ENCODE measurements around the gene HAT1.
"Not testable (repeated sequence)": the region's sequence is repeated elsewhere in the genome, so short reads cannot be mapped to it uniquely, and the experiment has no call there.

HAT1 gene, protein sequence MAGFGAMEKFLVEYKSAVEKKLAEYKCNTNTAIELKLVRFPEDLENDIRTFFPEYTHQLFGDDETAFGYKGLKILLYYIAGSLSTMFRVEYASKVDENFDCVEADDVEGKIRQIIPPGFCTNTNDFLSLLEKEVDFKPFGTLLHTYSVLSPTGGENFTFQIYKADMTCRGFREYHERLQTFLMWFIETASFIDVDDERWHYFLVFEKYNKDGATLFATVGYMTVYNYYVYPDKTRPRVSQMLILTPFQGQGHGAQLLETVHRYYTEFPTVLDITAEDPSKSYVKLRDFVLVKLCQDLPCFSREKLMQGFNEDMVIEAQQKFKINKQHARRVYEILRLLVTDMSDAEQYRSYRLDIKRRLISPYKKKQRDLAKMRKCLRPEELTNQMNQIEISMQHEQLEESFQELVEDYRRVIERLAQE

DNA sequence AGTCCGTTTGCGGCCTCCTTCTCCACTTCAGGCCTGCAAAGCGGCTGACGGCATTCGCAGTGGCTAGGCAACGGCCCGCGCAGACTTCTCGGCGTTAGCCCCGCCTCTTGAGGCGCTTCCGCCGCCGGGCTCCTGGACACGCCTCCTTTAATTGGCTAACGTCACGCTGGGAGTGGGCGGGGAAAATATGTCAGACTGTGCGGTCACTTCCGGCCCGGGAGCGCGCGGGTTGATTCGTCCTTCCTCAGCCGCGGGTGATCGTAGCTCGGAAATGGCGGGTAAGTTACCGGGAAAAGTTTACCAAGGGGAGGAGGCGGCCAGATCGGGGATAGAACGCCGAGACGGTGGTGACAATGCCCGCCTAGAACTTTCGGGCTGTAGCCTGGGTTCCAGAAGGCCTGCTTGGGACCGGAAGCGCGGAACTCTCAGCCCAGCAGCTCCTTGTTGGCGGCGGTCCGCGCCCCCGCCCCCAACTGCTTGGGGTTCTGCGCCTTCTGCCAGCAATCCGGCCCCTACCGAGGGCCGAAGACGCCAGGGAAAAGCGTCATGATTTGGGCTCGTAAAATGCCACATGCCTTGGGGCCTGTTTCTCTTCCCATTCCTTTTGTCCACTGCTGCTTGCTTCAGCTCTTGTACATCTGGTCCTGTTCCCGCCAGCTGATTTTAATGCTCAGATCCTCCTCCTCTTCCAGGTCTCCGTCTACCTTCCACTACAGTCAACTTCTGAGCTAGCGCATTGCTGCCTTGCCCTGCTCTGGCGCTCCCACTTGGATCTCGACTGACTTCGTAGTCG lies at the start of gene HAT1:
HAT1 (plus strand) TSS at position 232 of the 793 bp plus-strand sequence; CDS start at position 272, 40 bp downstream.
- in situ Hi-C loops (cut with MboI; ENCODE audit: low sequenced_read_pairs): no loop called here

DNA sequence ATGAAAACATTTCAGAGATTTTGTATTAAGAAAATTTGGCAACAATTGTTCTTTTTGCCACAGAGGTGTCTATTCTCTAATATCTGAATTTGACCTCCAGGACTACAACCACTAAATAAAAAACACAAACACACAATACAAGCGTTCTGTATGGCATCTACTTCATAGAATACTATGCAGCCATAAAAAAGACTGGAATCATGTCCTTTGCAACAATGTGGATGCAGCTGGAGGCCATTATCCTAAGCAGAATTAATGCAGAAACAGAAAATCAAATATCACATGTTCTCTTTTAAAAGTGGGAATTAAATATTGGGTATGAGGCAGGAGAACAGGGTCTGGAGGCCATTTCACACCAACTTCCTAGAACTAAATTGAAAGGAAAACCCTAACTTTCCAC lies 47.7 kb upstream of the HAT1 start:
- in situ Hi-C loops (cut with MboI; ENCODE audit: low sequenced_read_pairs): no loop called here

DNA sequence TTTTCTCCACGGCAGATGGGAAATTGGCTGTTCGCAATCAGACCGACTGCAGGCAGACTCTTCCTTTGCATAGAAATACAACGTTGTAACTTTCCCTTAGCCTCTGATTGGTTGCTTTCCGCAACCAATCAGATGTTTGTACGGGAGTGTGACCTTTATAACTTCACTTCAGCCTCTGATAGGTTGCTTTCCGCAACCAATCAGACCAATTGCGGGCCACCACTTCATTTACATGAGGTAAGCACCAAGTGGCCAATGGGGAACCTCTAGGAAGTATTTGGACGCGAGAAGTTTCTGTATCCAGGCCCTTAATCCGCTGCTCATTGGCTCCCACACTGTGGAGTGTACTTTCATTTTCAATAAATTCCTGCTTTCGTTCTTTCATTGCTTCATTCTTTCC lies 47.3 kb upstream of the HAT1 start:
- in situ Hi-C loops (cut with MboI; ENCODE audit: low sequenced_read_pairs): no loop called here

DNA sequence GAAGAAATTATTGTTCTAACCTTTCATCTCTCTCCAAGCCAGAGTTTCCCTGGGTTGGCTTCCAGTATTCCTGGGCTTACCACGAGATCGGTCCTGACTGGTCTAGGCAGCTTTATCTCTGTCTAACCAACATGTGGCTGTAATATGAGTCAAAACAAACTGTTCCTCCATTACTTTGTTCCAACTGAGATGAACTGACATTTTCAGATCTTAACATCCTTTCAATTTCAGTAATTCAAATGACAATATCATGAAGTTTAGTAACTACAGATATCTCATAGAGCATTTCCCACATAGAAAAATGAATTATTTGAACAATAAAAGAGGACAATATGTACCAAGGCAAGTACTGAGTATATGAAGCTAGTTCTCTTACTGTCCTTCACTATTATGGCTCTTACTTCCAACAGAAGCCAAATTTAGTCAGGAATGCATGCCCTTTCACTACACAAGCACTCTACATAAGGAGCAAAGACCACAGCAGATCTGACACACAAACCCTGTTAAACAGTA lies 43.7 kb upstream of the HAT1 start:
- in situ Hi-C loops (cut with MboI; ENCODE audit: low sequenced_read_pairs): no loop called here

DNA sequence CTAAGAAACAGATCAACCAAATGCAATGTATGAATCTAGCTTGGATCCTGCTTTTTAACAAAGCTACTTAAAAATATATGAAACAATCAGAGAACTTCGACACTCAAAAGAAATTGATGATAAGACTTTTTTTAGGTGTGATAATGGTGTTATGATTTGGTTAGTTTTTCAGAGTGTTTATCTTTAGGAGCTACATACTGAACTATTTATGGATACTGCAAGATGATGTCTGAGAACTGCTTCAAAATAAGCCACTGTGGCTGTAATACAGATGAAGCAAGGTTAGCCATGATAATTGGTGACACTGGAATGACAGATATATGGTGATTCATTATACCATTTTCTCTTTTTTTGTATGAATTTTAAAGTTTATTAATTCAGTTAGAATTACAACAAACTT lies 42.4 kb upstream of the HAT1 start:
- in situ Hi-C loops (cut with MboI; ENCODE audit: low sequenced_read_pairs): no loop called here

DNA sequence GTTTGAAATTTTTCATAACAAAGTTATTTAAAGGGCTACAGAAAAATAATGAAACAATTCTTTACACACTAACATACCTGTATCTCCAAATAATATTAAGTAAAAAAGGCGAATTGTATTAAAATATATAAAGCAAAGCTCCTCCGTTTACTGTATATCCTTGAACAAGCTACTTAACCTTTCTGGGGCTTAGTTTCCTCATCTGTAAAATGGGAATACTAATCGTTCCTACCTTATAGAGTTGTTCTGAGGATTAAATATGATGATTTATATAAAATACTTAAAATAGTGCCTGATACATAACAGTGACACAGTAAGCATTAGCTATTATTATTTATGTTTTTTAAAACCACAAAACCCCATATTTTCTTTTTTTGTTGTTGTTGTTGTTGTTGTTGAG lies 41.5 kb upstream of the HAT1 start:
- in situ Hi-C loops (cut with MboI; ENCODE audit: low sequenced_read_pairs): no loop called here

DNA sequence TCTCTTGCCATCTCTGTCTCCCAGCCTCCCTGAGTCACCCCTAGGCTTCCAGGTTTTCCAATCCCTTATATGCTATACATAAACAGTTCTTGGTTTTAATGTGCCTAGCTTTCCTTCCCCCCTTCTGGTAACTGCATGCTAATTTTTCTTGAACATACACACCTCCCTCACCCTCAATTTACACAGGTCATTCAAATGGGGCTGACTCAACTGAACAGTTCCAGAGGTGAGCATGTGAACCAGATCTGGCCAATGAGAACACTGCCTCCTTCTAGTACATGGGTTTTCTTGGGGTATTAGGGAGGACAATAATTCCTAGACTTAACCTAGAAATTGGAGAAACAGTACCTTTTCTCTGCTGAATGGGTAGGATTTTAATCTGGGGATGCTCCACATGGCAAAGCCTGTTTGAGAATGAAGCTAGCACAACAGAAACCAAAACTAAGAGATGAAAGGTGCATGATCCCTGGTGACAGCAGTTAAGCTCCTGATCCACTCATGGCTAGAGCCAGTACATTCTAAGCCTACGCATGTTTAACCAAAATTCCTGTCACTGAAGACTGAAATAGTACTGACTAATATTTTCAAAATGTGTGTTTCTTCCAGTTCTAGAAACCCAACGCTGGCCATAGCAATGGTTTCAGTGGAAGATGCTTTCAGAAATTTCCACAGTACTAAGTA lies 40.0 kb upstream of the HAT1 start:
- in situ Hi-C loops (cut with MboI; ENCODE audit: low sequenced_read_pairs): no loop called here

DNA sequence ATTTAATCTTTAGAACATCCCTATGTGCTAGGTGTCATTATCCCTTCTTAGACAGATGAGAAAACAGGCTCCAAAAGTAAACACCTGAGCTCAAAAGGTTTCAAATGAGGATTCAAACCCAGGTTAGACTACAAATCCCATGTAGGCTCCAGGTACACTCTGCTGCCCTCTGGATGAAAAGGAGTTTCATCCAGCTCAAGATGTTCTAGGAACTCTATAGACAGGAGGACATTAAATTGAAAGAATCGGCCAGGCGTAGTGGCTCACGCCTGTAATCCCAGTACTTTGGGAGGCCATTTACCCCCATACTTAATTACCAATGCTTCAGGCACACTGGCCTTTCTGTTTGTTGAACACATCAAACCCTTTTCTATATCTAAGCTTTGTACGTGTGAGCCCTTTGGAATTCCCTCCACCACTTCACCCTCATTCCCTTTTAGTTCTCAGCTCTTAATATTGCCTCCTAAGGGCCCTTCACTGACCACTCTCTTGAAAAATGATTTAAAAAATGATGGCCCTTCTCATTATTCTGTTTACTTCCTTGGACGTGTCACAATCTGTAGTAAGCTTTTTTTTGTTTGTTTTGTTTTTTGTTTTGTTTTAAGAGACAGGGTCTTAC lies 38.9 kb upstream of the HAT1 start:
- in situ Hi-C loops (cut with MboI; ENCODE audit: low sequenced_read_pairs): no loop called here

DNA sequence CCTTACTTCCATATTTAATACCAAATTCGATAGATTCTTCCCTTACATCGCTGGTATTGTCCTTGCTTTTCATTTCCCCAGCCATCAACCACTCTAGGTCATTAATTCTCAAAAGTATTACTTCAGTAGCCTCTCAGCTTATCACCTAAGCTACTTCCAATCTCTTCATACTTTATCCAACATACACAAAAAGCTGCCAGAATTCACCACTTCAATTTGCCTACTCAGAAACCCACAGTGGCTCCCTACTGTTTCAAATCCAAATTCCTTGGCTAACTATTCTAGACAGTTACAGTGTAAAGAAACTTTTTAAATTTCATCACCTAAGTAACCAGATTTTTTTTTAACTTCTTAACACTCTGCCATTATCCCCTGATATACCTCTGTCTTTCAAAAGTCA lies 32.9 kb upstream of the HAT1 start:
- in situ Hi-C loops (cut with MboI; ENCODE audit: low sequenced_read_pairs): no loop called here

DNA sequence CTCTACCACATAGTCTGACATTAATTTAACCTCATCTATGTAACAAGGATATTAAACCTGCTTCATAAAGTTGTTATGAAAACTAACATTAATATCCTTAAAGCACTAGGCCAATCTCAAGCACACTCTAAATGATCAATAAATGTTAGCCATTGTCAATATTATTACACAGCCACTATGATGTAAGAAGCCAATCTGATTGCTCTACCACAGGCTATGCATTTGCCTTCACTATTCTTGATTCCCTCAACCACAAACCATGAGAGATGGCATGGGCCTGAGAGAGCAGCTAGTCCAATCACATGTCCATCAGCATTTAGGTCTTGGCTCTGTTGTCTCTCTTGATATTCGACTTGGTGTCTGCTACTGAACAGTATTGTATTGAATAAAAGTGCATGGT lies 32.5 kb upstream of the HAT1 start:
- in situ Hi-C loops (cut with MboI; ENCODE audit: low sequenced_read_pairs): no loop called here

DNA sequence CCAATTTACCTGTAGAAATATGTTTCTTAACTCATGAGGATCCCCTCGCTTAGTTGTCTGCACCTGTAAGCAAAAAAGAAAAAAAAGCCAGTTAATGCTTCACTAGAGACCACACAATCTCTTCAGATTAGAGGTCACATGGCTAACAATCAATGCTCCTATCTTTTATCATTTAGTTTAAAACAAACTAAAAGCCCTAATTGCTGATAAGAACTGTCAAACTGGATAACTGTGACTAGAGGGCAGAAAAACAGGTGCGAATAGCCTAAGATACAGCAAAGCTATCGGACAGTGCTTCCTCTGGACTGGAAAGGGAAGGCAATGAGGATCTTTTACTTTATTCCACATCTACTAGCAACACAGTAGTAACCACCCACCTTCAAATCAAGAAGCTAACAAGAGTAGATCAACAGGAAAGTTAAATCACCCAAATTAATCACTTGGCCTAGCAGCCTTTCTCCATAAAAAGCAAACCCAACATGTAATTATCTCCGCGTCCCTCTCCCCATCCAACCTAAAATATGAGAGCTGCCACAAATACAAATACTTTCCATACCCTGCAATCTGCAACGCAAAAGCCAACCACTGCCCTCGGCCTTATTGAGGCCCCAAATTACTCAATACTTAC lies 29.0 kb upstream of the HAT1 start:
- in situ Hi-C loops (cut with MboI; ENCODE audit: low sequenced_read_pairs): no loop called here

DNA sequence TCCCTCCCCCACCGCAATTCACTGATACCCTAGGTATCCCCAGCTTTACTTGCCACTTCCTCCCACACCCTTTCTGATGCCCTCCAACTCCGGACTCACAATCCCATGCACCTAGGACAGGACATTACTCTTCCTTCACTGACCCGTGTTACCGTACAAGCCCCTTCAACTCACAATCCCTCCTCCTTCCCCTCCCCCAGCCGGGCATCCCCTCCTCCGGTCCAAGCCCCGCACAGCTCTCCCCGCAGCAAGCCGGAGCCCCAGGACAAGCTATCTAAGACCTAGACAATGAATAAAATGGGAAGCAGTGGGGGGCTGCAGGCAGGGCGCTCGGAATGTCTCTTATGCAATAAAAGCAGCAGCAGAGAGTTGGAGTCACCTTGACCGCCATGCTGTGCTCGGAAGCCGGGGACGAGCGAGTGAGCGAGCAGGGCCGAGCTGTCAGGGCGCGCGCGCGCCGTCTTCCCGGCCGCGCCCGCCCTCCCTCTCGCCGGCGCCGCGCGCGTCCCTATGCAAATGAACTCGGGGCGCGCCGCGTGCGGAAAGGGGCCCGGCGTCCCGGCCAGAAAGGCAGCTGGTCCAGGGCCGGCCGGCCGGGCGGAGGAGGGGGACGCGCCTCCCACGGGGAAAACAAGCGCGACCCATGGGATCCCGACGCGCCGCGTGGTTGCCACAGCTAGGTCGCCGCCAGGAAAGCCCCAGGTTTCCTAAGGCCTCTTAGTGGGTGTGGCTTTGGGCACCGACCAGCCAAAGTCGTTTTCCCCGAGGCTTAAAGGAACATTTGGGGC lies 28.2 kb upstream of the HAT1 start, which contains the start of gene SLC25A12:
SLC25A12 (minus strand) TSS at position 421 of the 788 bp plus-strand sequence; CDS start at position 391, 30 bp downstream.
- in situ Hi-C loops (cut with MboI; ENCODE audit: low sequenced_read_pairs): no loop called here

DNA sequence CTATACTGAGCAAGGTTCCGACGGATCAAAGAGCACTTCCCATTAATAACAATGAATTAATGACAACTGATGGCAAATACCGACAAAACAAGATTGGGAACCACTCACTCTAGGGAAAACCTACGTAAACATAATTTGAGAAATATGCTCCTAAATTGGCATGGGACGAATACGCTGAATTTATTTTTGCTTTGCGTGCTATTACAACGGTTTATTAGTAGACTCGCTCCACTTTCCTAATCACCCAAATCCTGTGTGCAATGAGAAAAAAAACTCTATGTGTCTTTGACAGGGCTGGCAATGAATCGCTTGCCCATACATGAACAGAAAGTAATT lies 27.7 kb upstream of the HAT1 start:
- in situ Hi-C loops (cut with MboI; ENCODE audit: low sequenced_read_pairs): no loop called here

DNA sequence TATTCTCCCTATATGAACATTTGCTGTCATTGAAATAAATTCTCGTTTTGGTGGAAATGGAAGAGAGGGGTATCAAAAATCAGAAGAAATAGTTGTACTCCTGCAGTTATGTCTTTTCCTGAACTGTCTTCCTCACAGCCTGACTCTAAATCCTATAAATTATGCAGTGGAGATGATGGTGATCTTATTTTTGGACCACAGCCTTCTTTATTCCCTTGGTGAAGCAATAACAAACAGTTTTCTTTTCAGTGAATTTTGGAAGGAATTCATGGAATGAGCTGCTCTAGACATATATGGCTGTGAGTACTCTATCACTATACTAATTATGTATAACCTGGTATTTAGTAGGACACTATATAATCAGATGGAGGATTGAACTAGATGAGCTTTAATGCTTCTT lies 26.5 kb upstream of the HAT1 start:
- in situ Hi-C loops (cut with MboI; ENCODE audit: low sequenced_read_pairs): no loop called here

DNA sequence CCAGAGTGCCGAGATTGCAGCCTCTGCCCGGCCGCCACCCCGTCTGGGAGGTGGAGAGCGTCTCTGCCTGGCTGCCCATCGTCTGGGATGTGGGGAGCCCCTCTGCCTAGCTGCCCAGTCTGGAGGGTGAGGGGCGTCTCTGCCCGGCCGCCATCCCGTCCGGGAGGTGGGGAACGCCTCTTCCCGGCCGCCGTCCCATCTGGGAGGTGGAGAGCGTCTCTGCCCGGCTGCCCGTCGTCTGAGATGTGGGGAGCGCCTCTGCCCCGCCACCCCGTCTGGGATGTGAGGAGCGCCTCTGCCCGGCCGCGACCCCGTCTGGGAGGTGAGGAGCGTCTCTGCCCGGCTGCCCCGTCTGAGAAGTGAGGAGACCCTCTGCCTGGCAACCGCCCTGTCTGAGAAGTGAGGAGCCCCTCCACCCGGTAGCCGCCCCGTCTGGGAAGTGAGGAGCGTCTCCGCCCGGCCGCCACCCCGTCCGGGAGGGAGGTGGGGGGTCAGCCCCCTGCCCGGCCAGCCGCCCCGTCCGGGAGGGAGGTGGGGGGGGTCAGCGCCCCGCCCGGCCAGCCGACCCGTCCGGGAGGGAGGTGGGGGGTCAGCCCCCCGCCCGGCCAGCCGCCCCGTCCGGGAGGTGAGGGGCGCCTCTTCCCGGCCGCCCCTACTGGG lies 22.5 kb upstream of the HAT1 start:
- in situ Hi-C loops (cut with MboI; ENCODE audit: low sequenced_read_pairs): not testable (repeated sequence)

DNA sequence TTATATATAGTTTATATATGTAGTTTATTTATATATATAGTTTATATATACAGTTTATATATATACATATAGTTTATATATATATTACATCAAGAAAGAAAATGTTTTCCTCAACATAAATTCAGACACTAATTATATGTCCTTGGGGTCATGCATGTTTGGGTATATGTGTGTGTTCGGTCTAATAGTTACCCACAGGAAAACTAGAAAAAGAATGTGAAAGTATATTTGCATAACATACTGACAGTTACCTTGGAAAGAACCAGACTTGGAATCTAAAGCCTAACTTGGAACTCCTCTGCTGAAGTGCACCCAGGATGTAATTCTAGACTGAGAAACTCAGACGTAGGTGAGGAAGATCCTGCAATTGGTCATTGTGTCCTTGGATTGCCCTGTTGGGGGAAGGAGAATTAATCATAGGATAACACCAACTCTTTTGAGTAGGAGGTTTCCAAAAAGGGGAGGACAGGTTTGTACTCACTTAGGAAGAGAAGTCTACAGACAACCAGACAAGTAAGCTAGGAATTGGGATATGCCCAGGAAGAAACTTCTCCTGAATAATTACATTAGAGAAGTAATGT lies 19.3 kb upstream of the HAT1 start:
- in situ Hi-C loops (cut with MboI; ENCODE audit: low sequenced_read_pairs): no loop called here

DNA sequence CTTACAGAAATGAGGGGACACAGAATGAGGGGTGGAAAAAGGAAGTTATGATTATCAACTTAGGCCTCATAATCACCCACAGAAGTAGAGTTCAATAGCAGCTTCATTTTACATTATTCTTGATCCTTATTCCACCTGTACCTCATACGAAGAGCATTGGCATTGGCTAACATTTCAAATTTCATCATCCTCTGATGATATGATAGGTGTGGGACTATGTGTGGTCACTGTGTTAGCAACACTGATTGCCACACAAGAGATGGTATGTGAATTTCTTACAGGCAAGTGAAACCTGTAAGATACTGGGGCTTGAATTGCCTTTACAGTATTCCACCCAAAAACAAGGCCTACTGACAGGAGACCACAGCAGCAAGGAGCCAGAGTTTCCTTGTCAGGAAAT lies 14.0 kb upstream of the HAT1 start:
- in situ Hi-C loops (cut with MboI; ENCODE audit: low sequenced_read_pairs): no loop called here

DNA sequence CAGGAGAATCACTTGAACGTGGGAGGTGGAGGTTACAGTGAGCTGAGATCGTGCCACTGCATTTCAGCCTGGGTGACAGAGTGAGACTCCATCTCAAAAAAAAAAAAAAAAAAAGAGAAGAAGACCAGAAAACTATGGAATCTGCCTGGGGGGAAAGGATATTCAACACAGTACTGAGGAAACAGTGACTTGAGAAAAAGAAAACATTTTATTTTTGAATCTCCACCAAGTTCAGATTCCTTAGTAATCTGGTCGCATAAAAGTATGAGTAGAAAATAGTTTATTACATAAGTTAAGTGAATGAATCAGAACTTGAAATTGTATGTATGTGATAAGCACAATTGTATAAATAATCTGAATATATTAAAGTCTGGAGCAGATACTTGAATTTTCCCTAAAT lies 13.0 kb upstream of the HAT1 start:
- in situ Hi-C loops (cut with MboI; ENCODE audit: low sequenced_read_pairs): no loop called here

DNA sequence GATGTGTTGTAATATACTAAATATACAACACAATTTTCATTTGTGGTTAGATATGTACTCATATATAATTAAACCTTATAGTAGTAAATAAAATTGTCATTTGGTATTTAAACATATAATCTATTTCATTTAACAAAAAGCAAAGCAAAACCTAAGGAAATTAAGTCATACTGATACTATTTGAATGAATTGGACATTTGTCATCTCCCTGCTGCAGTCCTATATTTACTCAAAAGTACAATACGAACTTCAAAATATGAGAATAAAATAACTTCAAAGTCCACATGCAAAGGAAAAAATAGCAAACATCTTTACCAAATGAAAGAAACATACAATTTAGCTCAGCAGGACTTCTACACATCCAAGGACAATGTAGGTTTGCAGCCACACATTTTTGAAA lies 11.8 kb upstream of the HAT1 start:
- in situ Hi-C loops (cut with MboI; ENCODE audit: low sequenced_read_pairs): no loop called here

Data from HL-60/S4 treated with phorbol 12-myristate 13-acetate at 8.2 ng/mL for 4 days and 3 days (cell line).